Measurements from ENCODE around the gene ZNF597.

- TF ChIP-seq CTCF (IDR thresholded peaks at IDR 0.05; ENCODE audit: insufficient read depth, low read length, poor library complexity, severe bottlenecking) (no peak), EZH2phosphoT487 (conservative IDR thresholded peaks at IDR 0.05; ENCODE audit: low read length) (no peak)
These were observed 16.2 kb upstream of the ZNF597 start for GRCh38 chr16:3459401-3460090.
